Ovary (tissue), 3 donors: ENCODE data around the gene DNAJC22.

Source experiments
- POLR2A ChIP-seq: fragments of 450-650 bp; IDR thresholded peaks from one replicate; pipeline ENCODE4 v1.6.1; 2017; ENCODE audit warnings: antibody characterized with exemption, mild to moderate bottlenecking, moderate library complexity
- TF ChIP-seq, protein P1 (sequence below), 3 donors: fragments of 450-650 bp in 2 of 3; fragments of 200-600 bp in 1 of 3; IDR thresholded peaks; one replicate each; pipeline versions ENCODE4 v1.5.1 to v1.8.0; 2016 to 2022; ENCODE audit warnings: antibody characterized with exemption in 3 of 3, mild to moderate bottlenecking in 1 of 3
- donor health status: DM: no; HTN: no; CAD: no.

DNA sequence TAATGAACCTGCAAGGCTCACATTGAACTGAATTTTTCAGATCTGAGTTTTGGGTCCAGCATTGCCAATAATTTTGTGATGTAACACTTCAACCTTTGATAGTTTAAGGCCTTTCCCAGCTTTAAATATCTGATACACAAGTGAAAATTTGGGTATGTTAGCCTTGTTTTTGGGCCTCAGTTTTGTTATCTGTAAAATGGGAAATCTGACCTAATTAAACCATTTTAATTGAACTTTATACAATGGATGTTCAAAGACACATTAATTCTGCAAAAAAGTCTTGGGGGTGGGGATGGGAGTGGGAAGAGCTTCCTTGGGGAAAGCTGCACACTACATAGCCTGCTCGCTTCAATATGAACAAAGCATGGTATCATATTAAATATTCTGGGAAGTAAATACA is 15.4 kb downstream of the DNAJC22 start:
- TF ChIP-seq, protein P1, sequence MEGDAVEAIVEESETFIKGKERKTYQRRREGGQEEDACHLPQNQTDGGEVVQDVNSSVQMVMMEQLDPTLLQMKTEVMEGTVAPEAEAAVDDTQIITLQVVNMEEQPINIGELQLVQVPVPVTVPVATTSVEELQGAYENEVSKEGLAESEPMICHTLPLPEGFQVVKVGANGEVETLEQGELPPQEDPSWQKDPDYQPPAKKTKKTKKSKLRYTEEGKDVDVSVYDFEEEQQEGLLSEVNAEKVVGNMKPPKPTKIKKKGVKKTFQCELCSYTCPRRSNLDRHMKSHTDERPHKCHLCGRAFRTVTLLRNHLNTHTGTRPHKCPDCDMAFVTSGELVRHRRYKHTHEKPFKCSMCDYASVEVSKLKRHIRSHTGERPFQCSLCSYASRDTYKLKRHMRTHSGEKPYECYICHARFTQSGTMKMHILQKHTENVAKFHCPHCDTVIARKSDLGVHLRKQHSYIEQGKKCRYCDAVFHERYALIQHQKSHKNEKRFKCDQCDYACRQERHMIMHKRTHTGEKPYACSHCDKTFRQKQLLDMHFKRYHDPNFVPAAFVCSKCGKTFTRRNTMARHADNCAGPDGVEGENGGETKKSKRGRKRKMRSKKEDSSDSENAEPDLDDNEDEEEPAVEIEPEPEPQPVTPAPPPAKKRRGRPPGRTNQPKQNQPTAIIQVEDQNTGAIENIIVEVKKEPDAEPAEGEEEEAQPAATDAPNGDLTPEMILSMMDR (IDR thresholded peaks at IDR 0.05), result no peak
- TF ChIP-seq POLR2A, result no peak
